Stimulated activated CD8-positive, alpha-beta memory T cell treated with anti-CD3 and anti-CD28 coated beads, Interleukin-15, amount 100 ng/mL, for 4 hours (primary cell): ENCODE data around the gene APMAP.

ENCODE experiments used
- DNase-seq, 2 donors: peaks; one replicate each; pipeline ENCODE4 v3.0.0-alpha.2; 2020; ENCODE audit warnings: low read depth in 2 of 2

The APMAP gene

GRCh38 chr20:25024171-25024570 is 31.6 kb upstream of the APMAP start:
- DNase-seq = no peak

GRCh38 chr20:25023356-25023755 is 30.8 kb upstream of the APMAP start:
- no peak for DNase-seq

GRCh38 chr20:25022680-25023079 is 30.1 kb upstream of the APMAP start:
- DNase-seq = no peak

GRCh38 chr20:25021336-25021735 is 28.8 kb upstream of the APMAP start:
- no peak for DNase-seq

- DNase-seq = no peak
These were observed 28.4 kb upstream of the APMAP start for GRCh38 chr20:25020901-25021301.

GRCh38 chr20:25020345-25020744 is 27.8 kb upstream of the APMAP start:
- DNase-seq = no peak

GRCh38 chr20:25019381-25020155 is 27.0 kb upstream of the APMAP start:
- no peak for DNase-seq

- DNase-seq = no peak
These were observed 26.3 kb upstream of the APMAP start for GRCh38 chr20:25018841-25019240.

- no peak for DNase-seq
These were observed 25.9 kb upstream of the APMAP start for GRCh38 chr20:25018425-25018824.

- no peak for DNase-seq
These were observed 24.8 kb upstream of the APMAP start for GRCh38 chr20:25017257-25017803.

- no peak for DNase-seq
These were observed 23.9 kb upstream of the APMAP start for GRCh38 chr20:25016471-25016870.

- DNase-seq = no peak
These were observed 23.4 kb upstream of the APMAP start for GRCh38 chr20:25015986-25016385.

- no peak for DNase-seq
These were observed 22.3 kb upstream of the APMAP start for GRCh38 chr20:25014816-25015215.

GRCh38 chr20:25013478-25014380 is 21.2 kb upstream of the APMAP start:
- no peak for DNase-seq

GRCh38 chr20:25012616-25013189 is 20.2 kb upstream of the APMAP start:
- DNase-seq = no peak

- no peak for DNase-seq
These were observed 19.3 kb upstream of the APMAP start for GRCh38 chr20:25011831-25012241.

GRCh38 chr20:25011261-25011660 is 18.7 kb upstream of the APMAP start:
- no peak for DNase-seq

GRCh38 chr20:25009218-25010145 is 16.9 kb upstream of the APMAP start:
- DNase-seq = no peak

- no peak for DNase-seq
These were observed 16.1 kb upstream of the APMAP start for GRCh38 chr20:25008388-25009217.
